GM12891 (cell line): ENCODE results near the gene AGBL2.

Experiments used
- PAX5 ChIP-seq: IDR thresholded peaks from 2 replicates; pipeline ENCODE4 v1.6.1; 2011; ENCODE audit warnings: low read length, moderate library complexity, mild to moderate bottlenecking; ENCODE audit not compliant: insufficient read depth, severe bottlenecking
- POLR2A ChIP-seq: IDR thresholded peaks from 2 replicates; pipeline ENCODE4 v1.6.1; 2011; ENCODE audit warnings: low read depth, low read length, control low read depth
- POLR2AphosphoS5 ChIP-seq: IDR thresholded peaks from 2 replicates; pipeline ENCODE4 v1.6.1; 2011; ENCODE audit warnings: low read depth, low read length, control low read depth
- POU2F2 ChIP-seq: IDR thresholded peaks from 2 replicates; pipeline ENCODE4 v1.6.1; 2011; ENCODE audit warnings: low read depth, mild to moderate bottlenecking, control low read depth, low read length, moderate library complexity
- SPI1 ChIP-seq: IDR thresholded peaks from 2 replicates; pipeline ENCODE4 v1.6.1; 2011; ENCODE audit warnings: low read depth, low read length, control low read depth
- TAF1 ChIP-seq: IDR thresholded peaks from 2 replicates; pipeline ENCODE4 v1.6.1; 2011; ENCODE audit warnings: low read depth, low read length, control low read depth

DNA sequence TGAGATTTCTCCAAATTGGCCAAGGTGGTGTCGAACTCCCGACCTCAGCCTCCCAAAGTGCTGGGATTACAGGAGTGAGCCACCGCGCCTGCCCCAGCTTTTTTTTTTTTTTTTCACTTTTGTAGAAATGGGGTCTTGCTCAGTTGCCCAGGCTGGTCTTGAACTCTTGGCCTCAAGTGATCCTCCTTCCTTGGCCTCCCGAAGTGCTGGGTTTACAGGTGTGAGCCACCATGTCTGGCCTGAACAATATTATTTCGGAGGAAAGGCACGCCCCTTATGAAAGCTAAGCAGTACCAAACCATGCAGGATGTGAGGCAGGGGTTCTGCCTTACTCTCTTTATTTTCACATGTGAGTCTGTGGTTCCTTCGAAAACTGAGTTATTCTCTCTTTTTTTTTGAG, 88.9 kb downstream of the AGBL2 start:
- TF ChIP-seq TAF1 (no peak), POLR2AphosphoS5 (no peak), PAX5 (no peak), POLR2A (no peak), POU2F2 (no peak), SPI1 (no peak)
